Activated T-helper 1 cell treated with anti-CD3 and anti-CD28 coated beads, Interleukin-2, amount 50 U/mL, for 16 hours (primary cell): Measurements from ENCODE around the gene COL4A2.
A peak's percentile ranks its signal among the peaks of the same experiment; 100 is the strongest.

Experiments
- DNase-seq, 2 donors: peaks; one replicate each; pipeline ENCODE4 v3.0.0-alpha.2; 2020; ENCODE audit warnings: low read depth in 1 of 2, low spot score in 1 of 2

The COL4A2 gene

DNA sequence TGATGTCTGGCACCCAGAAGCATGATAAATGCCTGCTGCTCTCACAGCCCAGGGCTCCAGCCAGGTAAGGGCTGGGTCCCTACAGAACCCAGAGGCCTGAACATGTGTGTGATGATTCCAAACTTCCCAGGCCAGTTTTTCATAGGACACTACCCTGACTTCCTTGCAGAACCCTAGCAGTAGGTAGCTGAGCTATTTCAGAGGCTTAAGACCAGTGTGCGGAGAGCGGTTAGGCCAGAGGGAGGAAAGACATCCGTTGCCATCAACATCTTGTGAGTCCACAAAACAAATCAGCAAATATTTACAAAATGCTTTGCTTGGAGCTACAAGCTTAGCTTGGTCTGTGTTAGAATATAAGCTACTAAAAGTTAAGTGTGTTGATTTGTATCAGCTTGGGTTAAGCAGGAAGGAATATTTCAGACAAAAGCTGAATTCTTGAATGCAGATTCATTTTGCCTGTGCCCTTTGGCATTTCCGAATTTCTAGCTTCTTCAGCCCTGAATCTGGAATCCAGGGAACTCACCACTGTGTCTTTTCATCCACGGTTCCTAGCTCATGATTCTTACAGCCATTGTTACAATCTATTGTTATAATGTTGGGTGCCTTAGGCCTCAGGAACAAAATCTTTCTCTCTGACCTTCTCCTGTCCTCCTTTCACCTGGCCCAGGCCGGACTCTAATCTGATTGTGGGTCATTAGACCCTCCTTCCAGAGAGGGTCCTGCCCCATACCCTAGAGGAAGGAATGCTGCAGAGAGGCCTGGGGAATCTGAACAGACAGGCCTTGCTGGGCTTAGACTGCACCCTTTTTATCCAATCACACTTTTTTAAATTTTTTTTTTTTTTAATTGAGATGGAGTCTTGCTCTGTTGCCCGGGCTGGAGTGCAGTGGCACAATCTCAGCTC lies 242.1 kb downstream of the COL4A2 start:
- no peak for DNase-seq

DNA sequence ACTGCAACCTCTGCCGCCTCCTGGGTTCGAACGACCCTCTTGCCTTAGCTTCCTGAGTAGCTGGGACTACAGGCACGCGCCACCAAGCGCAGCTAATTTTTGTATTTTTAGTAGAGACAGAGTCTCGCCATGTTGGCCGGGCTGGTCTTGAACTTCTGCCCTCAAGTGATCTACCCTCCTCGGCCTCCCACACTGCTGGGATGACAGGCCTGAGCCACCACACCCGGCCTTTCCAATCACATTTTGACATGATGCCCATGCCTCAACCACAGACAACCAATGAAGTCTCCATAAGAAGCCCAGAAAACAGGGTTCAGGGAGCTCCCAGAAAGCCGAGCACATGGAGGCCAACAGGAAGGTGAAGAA lies 242.7 kb downstream of the COL4A2 start:
- no peak for DNase-seq

DNA sequence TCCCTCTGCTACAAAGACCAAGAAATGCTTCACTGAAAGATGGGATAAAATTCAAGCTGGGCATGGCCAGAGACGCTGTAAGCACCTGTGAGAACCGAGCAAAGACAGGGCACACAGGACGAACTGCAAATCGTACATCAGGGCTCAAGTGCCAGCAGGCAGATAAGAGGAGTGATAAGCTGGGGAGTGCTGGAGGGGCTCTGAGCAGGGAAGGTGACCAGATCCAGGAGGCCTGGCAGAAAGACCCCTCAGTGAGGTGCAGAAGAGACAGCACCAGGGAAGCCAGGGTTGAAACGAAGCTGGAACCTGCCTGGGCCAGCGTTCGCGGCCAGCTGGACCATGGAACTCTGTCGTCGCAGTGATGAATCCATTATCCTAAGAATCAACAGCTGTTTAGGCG lies 244.2 kb downstream of the COL4A2 start:
- DNase-seq: no peak

DNA sequence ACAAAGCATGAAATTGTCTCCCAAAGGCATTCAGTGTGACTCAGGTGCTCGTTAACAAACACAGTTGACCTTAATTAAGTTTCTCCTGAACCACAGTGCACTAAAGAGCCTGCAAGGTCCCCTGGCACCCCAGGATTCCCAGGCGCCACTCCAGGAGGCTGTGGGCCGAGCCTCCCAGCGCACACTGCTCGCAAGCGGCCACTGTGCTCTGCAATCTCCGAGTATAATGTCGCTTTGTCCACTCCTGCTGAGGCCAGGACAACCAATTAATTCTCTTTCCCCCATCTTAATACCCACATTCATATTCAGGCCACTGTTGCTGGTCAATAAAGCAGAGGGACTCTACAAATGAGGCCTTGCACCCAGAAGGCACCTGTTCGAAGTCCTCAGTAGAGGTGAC lies 245.7 kb downstream of the COL4A2 start:
- no peak for DNase-seq

DNA sequence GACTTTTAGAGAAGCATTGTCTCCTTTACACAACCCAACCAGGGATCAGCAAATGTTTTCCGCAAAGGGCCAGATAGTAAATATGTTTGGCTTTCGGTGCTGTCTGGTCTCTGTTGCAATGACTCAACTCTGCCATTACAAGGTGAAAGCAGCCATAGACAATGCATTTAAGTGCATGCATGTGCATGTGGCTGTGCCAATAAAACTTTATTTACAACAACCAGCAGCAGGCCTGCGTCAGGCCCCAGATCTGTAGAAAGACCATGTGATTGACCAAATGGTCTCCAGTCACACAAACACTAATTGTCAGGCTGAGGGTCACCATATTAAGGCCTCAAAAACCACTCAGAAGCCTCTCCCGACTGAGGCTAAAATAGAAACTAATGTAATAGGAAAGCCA lies 246.3 kb downstream of the COL4A2 start:
- no peak for DNase-seq

DNA sequence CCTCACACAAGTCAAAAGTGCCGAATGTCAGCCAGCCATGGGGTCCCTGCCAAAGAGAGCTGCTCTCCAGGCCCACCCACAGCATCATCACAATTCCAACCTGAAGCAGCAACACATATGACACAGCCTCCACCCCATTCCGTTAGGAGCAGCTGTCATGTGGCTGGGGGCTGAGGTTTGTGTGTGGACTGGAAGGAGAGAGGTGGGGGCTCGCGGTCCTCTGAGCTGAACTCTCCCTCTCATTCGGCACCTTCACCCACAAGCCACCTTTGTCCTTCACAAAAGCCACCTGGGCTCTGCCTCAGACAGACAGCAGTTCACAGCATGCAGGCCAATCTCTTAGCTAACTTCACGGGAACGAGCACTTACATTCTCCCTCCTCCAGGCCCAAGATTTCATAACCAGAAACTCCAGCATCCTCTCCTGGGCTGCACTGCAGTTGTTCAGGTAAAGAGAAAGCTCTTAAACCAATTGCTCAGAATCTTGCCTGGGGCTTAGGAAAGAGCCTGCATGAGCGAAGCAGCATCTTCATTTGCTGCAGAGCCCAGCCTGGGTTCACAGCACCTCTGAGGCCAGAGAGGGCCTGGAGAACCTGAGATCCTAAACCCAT lies 247.2 kb downstream of the COL4A2 start:
- no peak for DNase-seq

DNA sequence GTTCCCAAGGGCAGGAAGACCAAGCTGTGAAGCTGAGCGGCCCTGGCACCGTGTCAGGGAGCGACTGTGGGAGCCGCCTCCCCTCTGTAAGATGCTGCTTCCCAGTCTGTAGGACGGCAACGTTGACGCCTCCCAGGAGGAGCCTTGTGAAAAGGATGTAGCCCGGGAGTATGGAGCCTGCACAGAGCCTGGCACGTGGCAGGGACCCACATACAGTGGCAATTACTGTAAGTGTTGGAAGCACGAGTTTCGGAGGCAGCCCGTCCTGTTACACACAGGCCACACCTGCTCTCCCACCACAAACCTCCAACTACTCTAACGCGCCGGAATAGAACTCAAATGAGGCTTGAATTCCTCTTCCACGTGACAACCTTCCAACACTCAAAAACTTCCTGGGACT lies 247.9 kb downstream of the COL4A2 start:
- DNase-seq: no peak

DNA sequence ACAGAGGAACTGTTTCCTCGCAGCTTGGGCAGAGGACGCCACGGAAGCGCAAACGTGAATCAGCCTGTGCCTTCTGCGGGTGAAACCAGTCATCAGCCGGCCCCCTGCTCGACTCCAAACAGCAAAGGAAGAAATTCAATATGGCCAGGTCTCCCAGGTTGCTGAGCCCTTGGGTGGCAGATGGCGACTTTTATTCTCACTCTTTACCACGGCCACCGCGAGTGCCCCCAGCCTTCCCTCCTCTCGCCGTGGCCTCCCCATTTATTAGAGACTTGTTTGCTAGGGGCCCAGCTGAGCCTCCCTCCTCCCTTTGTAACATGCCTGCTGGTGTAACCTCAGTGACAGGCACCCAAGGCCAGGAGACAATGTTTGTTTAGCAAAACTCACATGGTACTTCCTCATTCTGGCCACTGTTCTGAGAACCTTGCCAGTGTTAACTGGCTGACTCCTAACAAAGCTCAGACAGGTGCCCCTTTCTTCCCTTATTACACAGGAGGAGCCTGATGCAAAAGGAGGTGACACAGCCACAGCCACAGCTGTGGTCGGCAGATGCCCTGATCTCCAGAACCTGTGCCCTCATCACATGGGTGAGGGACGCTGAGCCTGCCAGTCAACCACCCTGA lies 248.6 kb downstream of the COL4A2 start:
- no peak for DNase-seq

DNA sequence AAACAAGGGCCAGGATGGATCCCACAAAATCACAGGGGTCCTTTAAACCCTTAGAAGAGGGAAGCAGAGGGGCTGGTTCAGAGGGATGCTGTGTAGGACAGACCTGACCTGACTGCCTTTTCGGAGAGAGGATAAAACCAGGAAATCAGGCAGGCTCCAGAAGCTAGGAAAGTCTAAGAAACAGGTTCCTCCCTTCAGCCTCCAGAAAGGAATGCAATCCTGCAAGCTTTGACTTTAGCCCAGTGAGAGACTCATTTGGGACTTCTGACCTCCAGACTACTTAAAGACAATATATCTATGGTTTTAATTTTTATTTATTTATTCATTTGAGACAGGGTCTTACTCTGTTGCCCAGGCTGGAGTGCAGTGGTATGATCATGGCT lies 249.1 kb downstream of the COL4A2 start:
- no peak for DNase-seq

DNA sequence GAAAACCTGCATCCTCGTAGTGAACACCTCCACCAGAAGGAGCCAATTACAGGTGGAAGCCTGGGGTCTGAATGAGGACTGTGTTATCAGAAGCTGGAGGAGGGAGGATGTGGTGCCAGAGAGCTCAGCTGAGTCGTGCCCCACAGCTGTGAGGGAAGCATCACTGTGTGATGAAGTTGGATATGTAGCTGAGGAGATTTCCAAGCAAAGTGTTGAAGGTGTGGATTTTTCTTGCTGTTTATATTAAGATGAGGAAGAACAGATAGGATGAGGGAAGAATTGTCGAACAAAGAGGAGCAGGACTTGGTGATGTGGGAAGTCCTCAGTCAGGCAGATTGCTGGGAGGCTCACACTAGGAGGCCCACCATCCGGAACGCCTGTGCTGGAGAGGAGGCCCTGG lies 250.0 kb downstream of the COL4A2 start:
- DNase-seq: no peak

DNA sequence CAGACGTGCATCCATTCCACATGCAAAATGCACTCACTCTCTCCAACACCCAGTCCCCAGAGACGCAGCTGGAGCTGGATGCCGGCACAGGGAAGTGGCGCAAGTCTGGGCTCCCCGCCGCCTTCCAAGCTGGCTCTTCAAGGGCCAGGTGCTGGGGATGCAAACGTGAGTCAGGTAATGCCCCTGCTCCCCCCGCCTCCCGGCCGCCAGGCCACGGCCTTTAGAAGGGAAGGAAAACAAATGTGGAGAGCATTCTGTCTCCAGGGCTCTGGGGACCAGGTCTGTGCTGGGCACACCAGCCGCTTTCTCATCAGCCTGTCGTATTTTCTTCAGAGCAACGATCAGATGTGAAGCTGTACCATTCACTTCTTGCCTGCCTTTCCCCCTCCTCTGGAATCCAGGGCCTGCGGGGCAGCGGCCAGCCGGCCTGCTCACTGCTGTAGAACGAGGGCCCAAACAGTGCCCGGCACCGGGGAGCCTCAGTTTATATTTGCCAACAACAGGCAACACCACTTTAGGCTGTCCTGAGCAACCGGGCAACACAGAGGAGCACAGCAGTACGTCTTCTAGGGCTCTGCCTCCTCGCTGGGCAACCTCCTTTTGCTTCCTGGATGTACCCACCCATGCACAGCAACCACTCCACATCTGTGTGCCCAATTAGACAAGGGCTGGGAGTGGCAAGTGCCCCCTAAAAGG lies 250.7 kb downstream of the COL4A2 start:
- DNase-seq: no peak

DNA sequence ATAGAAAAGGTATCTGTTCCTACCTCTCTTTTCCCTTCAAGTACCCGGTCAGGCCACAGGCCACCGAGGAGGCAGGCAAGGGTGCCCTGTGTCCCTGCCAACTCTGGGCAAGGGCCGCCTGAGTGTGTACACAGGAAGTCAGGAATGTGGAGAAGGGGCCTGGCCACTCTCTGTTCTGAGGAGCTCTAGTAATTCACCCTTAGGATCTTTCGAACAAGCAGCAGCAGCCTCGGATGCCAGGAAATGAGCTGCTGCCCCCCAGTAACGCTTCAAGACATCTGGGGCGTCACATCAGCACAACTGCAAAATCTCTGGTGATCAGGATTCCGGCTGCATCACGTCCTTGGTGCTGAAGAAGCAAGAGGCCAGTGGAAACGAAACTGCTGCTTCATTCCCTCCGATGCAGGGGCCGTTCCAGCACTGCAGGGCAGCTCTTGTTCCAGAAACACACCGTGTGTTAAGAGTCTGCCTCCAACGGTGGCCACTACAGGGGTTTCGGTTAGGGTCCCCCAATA lies 252.4 kb downstream of the COL4A2 start:
- DNase-seq: no peak

DNA sequence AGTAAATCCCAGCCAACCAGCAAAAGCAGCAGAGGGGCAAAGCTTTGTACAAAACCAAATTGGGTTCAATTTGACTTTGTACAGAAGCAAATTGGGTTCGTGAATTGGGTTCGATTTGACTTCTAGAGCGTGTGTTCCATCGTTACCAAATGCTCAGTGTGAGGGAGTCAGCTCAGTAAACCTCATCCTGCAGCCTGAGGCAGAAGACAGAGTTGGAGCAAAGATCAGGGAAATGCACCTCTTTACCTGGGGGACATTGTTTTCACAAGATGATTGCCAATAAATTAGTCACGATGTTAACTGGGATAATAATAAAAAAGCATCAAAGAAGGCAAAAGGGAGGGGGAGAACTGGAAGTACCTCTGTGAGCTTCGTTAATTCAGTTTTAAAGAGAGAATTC lies 252.9 kb downstream of the COL4A2 start:
- no peak for DNase-seq

DNA sequence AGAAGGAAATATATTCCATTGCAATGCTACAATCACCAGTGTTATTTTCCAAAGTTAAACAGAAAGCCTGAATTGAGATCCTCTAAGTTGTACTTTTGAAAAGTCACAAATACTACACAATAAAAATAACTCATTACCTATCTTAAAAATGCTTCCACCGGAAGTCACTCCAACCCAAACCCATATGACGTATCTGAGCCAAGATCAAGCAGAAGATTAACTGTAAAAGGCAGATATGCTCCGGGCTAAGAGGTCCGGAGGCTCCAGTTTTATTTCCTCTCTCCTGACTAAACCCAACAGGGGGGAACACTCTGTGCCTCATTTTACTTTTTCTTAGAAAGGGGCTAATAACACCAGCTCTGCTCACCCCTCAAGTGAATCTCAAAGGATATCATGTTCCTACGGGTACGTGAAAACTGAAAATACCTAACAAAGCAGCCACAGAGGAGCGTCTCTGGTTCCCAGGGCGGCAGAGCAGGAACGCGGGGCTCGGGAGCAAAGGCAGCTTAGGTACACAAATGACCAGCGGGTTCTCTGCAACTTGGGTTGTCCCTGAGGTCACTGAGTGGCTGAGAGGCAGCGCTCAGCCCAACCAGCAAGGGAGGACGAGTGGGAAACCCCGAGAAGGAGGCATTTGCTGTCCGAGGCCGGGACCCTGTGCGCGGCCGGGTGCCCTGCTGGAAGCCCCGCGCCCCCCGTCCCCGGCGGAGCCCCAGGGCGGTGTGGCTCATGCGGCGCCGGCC lies 253.7 kb downstream of the COL4A2 start:
- no peak for DNase-seq

DNA sequence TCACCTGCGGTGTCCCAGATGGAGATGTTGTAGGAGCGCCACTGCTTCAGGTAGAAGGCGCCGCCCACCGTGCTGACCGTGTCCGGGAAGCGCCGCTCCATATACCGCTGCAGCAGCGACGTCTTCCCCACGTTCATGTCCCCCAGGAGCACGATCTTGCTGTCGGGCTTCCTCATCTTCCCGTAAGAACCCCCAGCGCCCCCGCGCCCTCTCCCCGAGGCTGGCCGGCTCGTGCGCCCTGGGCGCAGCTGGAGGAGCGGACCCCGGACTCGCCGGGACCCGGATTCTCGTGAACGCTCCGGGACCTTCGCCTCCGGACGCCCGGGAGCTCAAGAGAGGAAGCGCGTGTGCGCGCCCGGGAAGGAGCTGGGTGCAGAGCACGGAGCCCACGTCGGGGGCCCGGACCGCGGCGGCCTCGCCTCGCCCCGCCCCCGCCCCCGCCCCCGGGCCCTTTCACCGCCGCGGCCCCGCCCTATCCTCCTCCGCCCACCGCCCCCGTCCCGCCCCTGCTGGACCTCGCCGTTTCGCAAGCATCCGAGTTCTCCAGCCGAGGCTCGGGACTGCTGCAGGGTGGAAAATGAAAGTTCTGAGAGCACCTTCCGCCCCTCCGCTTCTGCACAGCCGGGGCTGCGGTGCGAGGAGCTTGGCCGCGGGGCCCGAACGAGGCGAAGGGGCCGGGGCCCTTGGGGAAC lies 254.4 kb downstream of the COL4A2 start, which contains the start of gene RAB20:
Gene RAB20, minus strand, starts transcription at position 379 of the 692 bp plus-strand sequence. Its CDS starts 203 bp downstream, at position 176.
- DNase-seq: peak; percentile 29 to 30

DNA sequence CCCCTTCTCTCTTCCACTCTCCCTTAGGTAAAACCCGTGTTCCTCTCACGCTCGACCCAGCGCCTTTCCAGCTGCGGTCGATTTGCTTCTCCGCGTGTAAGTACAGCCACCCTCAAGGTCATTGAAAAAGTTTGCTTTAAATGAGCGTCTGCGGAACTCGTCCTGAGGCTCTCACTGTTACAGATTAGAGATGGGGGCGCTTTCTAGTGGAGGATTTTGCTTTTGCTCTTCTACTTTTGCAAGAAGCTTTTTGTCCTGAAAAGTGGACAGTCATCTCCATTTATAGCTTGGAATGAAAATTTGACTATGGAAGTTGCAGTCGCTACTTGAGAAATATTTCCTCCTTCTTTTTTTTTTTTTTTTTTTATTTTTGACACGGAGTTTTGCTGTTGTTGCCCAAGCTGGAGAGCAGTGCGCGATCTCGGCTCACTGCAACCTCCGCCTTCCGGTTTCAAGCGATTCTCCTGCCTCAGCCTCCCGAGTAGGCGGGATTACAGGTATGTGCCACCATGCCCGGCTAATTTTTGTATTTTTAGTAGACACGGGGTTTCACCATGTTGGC lies 255.0 kb downstream of the COL4A2 start:
- no peak for DNase-seq
